ENCODE measurements around the gene UGT1A9.

UGT1A9 gene

DNA sequence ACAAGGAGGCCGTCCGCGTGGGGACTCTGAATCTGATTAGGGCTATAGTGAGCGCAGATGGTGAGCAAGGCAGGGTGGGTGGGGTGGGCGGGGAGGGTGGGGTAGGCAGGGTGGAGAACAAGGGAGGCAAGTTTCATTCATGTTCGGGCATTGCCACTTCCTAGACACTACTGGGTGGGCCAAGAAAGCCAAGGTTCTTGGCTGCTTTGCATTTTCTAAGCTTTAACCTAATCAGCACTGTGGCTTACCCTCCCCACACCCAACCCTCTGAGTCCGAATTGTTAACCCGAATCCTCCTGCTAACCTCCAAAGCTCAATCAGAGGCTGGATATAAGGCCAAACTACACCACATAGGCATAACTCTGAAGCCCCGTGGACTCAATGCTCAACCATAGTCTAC, 124.6 kb downstream of the UGT1A9 start:
- DNase-seq (ENCODE audit: low read depth, low spot score): no peak

DNA sequence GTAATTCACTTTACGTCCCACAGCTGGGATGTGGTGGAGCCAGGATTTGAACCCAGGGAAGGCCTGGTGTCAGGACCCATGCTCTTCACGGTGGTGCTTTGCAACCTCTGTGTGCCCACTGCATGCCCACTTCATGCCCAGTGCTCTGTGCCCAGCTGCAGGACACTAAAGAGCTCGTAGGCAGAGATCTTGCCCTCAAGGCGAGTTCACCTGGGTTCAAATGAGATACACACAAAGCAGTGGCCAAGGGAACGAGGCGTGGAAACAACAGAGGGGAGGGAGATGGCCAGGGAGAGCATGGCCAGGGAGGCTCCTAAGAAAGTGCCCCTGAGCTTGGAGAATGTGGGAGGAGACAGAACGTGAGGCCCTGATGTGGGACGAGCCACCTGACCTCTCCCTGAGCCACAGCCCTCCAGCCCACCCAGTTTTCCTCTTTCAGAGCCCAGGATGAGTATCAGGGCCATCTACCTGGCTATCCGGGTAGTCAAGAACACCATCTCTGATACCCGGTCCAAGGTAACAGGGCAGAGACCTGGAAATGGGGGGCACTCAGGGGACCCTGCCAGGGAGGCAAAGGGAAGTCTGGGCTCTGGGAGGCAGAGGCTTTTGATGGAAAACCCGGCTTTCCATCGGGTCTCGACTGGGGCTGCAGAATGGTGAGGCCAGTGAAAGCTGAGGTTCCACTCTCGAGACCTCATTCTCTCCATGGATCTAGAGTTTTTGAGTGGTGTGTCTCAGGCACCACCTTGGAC, 126.8 kb downstream of the UGT1A9 start:
- no peak for DNase-seq (ENCODE audit: low read depth, low spot score)

DNA sequence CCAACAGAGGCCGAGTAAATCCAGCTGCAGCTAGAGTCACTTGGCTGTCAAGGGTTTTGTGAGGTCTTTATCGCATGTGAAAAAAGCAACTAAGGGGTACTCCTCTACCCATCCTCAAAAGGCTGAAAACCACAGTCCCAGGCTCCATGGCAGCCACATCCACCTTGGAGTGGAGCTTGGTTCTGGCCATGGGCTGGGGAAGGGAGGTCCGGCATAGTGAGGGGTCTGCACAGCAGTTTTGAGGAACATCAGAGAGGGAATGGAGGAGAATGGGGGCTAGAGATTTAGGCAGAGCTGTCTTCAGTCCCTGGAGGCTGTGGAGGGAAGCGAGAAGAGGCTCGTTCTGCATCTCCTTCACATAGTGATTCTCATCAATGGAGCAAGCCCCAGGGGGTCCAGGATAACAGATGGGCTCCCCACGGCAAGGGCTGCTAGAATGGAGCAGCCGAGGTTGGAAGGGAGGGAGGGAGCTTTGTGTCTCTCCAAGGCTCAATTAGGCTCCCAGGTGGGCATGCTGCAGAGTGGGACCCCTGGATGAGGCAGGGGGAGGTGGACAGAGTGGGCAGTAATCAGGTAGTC, 127.5 kb downstream of the UGT1A9 start:
- DNase-seq (ENCODE audit: low read depth, low spot score): no peak

DNA sequence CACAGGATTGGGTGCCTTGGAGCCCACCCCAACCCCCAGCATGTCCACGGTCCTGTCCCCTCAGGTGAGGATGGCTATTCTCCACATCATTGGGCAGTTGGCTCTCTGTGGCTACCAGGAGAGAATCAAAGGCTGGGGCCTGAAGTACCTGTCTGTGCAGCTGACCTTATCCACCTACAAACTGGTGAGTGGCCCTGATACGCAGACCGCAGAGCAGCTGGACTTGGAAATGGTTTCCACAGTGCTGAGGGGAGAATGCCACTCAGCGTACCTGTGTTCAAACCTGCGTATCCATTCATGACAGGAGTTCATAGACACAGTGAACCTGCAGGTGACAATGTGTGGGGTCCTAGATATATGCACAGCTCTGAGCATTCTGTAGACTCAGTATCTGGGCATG, 128.0 kb downstream of the UGT1A9 start:
- DNase-seq (ENCODE audit: low read depth, low spot score): no peak

DNA sequence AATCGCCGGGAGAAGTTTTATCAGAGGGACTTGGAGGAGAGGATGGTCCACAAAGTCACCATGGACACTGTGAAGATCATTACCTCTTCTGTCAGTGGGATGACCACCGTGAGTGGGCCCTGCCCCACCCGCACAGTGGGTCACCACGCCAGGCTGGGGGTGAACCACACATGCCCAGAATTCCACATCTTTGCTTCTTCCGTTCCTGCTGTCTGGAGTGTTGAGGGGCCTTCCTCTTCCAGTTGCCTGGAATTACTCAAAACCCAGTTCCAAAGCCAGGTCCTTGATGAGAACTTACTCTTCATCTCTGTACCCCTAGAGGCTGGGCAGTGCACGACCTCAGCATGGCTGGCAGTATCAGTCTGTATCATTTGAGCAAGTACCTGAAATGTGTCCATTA, 128.5 kb downstream of the UGT1A9 start:
- DNase-seq (ENCODE audit: low read depth, low spot score): no peak

DNA sequence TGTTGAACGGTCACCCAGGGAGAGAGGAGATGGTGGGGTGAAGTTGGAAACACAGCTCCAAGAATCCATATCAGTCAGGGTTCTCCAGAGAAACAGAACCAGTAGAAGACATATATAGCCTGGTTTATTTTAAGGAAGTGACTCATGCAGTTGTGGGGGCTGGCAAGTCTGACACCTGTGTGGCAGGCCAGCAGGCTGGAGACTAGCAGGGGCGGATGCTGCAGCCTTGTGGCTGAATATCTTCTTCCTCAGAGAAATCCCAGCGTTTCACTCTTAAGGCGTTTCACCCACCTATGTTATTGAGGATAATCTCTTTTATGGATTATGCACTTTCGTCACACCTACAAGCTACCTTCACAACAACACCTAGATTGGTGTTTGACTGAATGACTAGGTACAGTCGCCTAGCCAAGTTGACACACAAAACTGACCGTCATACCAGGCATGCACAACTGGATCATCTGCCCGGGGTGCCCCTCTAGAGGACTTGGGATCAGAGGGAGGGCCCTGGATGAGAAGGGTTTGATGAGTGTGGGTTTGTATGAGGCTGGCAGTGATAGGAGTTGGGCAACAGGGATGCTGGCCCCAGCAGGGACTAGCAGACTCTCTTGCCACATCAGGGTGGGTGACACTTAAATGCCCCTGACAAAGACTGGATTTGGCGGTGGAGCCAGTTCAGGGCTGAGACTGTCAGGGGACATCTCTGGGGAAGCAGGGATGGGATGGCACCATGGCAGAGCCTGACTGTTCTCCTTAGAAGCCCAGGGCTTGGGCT, 129.8 kb downstream of the UGT1A9 start:
- no peak for DNase-seq (ENCODE audit: low read depth, low spot score)

DNA sequence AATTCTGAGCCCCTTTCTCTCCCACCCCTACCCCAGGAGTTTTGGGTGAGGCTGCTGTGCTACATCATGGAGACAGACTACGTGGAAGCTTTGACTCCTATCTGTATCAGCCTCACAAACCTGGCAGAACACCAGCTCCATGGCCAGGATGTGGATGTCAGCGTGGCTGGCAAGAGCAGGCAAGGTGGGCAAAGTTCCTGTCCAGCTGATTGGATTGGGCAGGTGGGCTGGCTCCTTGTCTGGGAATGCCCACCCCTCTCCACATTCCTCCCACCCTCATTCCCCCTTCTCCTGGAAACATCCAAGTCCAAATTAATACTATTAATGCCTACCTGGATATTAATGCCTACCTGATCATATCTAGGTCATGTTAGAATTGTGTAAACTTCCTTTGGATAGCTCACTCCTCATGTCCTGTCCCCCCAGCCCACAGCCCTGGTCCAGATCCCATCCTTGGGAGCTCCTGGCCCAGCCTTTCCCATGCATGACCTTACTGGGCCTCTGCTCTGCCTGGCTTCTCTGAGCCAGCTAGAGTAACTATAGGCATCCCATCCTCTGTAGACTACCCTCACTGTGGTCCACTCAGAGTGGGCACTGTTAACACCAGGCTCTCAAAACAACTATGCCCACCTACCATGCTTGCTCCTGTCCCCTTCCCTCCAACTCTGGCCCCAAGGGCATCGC, 130.6 kb downstream of the UGT1A9 start:
- no peak for DNase-seq (ENCODE audit: low read depth, low spot score)

DNA sequence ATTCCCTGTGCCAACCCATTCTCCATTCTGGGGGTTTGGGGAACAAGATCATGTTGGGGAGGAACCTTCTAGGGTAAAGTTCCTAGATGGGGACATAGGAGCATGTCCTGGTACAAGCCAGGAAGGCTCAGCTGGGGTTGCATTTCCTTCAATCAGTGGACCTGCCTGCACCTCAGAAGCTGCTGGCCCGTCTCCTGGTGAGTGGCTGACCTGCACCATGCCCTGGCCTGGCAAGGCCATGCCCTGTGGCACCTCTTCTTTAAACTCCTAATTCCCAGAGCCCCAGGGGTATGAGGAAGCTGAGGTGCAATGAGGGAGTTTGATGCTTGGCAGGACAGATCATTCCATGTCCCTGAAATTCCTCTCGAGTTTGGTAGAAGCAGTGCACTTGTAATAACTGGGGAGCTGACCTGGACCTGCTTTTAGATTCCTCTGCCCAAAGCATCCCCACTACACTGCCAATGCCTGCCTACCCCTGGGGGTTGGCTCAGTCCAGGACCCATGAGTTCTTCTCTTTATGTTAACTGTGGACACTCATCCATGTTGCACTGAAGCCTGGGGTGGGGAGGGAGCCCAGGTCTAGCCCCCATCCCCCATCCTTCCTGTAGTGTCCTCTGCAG, 131.7 kb downstream of the UGT1A9 start:
- no peak for DNase-seq (ENCODE audit: low read depth, low spot score)

DNA sequence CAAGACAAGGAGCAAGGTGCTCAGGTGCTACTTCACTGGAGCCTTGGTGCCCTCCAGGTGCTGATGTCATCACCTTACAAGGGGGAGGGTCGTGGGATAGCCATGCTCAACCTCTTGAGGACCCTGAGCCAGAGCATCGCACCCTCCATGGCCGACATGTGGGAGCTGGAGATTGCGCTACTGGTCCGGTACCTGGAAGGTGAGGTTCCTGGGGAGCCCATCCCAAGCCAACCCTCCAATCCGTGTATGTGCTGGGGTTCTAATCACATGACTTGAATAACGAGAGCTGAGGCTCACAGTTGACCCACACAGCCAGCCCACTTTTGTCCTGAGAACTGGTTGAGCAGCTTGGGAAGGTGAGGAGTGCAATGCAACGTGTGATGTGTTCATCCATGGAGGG, 132.3 kb downstream of the UGT1A9 start:
- no peak for DNase-seq (ENCODE audit: low read depth, low spot score)

DNA sequence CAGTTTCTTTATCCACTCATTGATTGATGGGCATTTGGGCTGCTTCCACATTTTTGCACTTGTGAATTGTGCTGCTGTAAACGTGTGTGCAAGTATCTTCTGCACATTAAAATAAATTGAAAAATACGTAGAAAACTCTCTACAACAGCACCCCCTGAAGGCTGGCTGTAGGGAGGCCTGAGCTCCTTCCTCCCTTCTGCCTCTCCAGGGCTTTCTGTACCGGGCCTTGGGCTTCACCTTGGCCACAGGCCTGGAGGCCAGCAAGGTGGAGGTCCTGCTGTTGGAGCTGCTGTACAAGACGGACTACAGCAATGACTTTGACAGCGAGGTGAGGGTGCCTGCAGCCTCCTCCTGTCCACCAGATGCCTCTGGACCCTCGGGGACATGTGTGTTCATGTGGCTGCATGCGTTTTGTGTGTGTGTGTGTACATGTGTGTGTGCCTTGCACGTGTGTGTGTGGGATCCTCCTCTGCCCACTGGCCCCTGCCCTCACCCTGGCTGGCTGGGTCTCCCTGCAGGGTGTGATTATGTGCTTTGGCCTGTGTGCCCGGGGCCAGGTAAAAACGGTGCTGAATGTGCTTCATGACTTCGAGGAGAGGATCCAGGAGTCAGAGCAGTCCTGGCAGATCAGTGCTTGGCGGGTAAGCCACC, 135.6 kb downstream of the UGT1A9 start:
- no peak for DNase-seq (ENCODE audit: low read depth, low spot score)

DNA sequence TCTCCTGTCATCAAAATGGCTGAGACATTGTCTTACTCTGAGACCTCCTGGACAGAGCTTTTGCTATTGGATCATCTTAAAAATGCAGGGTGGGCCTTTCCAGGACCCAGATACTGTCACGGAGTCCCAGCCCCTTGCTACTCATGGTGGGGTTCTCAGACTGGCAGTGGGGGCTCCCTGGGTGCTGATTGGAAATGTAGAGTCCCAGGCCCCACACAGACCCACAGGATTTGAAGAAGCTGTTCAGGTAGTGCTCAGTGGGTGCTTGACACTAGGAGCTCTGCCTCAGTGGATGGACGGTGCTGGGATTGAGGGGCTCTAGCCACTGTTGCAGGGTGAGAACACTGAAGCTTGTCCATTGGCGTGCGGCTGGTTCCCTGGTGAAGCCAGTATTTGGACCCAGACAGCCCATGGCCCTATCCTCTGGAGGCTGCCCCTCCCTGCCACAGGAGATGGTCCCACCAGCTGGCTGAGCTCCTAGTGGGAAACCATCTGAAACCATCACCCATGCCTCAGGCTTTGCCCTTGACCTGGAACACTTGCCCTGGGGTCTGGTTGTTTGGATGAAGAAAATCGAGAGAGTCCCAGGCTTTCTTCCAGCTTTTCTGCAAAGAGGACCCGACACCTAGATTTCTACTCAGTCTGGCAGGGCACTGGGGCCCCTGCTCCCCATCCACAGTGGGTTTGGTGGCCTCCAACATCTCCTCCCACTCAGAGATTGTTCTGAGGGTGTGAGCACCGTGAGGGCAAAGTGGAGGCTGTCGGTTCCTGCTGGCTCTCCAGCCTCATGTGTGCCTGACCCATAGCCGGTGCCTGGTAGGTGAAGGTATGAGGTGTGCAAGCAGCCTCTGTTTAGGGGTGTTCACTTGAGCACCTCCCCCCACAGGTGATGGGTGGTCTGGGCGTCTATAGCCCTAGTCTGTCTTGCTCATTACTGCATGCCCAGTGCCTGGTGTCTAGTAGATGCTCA, 136.6 kb downstream of the UGT1A9 start:
- DNase-seq (ENCODE audit: low read depth, low spot score): no peak

DNA sequence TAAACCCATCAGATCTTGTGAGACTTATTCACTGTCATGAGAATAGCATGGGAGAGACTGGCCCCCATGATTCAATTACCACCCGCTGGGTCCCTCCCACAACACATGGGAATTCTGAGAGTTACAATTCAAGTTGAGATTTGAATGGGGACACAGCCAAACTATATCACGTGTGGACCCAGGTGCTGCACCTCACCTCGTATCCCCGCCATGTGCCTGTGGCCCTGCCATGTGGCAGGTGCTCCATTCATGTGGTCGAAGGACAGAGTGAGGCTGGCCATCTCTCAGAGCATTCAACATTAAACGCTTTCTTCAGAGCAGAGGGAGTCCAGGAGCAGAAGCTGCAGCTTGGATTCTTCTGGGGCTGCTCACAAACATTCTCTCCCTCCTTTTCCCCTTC, 138.7 kb downstream of the UGT1A9 start:
- no peak for DNase-seq (ENCODE audit: low read depth, low spot score)

DNA sequence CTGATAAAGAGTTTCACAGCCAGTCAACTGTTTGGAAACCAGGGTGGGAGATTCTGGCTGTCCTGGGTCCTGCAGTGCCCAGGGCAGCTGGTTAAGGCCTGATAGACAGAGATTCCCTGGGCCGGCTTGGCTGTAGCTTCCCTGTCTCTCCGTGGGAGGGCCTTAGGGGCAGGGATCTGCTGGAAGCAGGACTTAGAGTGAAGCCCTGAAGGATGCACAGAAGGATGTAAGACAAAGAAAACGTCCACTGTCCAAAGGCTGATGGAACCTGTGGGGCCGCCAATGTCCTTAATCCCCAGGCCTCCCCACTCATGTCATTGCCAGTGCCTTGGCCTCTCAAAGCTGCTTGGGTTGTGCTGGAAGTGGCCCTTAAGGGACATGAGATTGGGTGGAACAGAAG, 139.4 kb downstream of the UGT1A9 start:
- DNase-seq (ENCODE audit: low read depth, low spot score): no peak

DNA sequence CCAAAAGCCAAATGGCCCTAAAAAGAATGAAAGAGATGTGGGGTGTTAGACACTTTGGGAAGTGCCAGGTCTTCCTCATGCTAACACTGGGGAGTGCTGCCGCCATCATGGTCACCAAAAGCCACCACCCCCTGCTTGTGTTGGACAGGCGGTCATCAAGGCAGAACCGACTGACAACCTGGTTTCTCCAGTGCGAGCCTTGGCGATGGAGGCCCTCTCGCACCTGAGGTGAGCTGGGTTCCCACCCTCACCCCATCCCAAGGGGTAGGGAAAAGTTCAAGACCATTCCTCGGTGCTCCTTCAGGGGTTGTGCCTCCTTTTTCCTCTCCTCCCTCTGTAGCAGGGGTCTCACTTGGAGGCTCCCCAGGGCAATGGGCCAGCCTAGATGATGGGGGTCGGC, 140.0 kb downstream of the UGT1A9 start:
- DNase-seq (ENCODE audit: low read depth, low spot score): no peak

DNA sequence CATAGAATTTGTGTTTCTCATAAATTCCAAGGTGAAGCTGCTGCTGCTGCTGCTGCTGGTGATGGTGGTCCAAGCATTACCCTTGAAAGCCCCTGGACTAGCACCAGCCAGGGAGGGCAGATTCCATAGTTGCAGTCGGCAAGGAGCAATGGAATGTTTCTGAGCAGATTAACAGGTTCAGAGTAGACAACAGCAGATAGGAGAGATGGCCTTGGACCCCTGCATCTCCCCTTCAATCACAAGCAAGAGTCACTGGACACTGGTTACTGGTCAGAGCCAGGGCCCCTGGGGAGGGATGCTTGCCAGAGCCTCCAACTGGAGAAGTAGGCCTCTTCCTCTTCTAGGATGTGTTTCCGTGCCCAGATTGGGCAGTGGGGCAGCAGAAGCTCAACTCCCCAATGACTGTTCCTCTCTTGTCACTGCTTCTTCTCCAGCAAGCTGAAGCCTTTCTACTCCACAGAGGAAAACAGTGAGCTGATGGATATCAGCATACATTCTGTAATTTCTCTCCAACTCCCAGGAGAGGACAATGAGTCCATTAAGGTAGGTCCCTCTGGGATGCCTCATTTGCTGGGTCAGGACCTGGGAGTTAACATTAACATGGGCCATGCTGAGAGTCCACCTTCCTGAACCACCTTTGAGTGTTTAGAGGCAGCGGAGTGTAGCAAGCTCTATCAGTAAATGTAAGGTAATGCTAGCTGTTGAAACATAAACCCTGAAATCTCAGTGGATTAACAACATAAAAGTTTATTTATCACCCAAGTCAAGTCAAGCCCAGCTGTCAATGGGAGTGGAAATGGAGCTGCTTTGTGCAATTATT, 141.7 kb downstream of the UGT1A9 start:
- no peak for DNase-seq (ENCODE audit: low read depth, low spot score)

DNA sequence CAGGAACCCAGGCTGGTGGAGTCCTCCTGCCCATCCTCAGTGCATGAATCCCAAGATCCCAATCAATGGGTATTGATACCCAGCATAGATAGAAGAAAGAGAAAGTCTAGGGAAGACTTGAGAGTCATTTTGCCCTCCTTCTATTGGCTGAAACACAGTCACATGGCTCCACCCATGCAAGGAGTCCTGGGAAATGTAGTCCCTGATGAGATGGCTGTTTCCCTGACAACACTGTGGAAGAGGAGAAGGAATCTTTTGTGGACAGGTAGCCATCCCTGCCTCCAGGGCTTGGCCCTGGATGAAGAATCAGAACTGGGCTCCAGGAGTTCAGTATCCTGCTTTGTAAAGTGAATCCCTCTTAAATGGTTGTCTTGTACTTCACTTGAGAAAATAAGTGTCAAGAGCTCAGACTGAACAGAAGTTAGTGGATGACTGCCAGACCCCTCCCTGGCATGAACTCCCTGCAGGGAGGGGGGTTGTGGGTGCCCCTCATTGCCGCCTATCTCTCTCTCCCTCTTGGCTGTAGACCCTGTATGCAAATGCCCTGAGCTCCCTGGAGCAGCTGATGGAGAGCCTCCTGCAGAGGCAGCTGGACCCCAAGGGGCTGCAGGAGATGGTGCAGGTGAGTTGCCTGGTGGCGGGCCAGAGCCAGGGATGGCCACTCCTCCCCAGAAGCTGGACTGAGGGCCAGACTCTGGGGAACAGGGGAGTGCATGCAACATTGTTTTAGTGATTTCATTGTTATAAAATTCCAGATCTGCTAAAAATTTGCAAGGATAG, 142.5 kb downstream of the UGT1A9 start:
- DNase-seq (ENCODE audit: low read depth, low spot score): peak; percentile 8

DNA sequence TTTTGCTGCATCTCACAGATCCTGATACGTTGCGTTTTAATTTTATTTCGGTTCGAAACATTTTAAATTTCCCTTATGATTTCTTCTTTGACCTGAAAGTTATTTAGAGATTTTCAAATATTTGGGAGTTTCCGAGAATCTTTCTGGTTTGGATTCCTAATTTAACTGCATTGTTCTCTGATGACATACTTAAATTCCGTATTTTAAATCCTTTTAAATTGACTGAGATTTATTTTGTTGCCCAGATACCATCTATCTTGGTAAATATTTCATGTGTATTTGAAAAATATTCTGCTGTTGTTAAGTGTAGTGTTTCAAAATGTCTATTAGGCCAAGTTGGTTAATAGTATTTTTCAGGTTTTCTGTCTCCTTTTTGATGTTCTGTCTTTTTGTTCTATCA, 144.2 kb downstream of the UGT1A9 start:
- DNase-seq (ENCODE audit: low read depth, low spot score): no peak

DNA sequence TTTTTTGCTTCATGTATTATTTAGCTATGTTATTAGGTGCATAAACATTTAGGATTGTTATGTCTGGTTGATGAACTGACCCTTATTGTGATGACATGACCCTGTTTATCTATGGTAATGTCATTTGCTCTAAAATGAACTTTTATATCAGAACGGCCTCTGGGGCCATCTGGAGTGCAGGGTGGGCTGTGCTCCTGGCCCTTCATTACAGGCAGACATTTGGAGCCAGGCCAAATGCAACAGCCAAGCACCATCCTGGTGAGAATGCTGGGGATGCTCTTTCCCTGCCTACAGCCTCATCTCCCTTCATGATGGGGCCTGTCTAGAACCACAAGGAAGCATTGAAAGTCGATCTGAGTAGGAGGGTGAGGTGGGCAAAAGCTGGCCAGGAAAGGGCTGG, 144.6 kb downstream of the UGT1A9 start:
- no peak for DNase-seq (ENCODE audit: low read depth, low spot score)

DNA sequence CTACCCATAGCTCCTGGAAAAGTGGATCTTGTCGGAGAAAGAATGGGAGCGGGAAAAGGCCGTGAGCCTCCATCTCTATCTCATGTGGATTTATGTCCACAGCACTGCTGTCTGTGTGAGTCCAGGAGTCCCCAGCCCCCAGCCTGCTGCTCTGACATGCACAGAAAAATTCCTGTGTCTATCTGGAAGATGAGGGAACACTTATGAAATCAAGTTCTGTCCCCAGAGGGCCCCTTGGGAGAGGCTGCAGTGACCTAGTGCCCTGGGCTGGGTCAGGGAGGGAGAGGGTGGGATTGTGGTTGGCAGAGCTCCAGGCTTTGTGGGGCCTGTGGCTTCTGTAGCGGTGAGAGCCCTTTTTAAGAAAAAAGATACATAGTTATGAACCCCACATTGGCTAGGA, 145.1 kb downstream of the UGT1A9 start:
- DNase-seq (ENCODE audit: low read depth, low spot score): no peak

Data from ELF-1 (cell line).